Measurements from ENCODE around the gene GAGE13. TPM values are rescaled to one million over a fixed set of nuclear protein-coding genes. Genes with fewer than 3 reads are reported as not detected.
"Not testable (repeated sequence)": the region's sequence is repeated elsewhere in the genome, so short reads cannot be mapped to it uniquely, and the experiment has no call there.

GAGE13 gene
- total and polyA plus RNA-seq, 4 experiments from 2014 or later, result not detected

GRCh38 chrX:49308604-49309269, 22.6 kb upstream of the GAGE13 start:
- Histone ChIP-seq H3K4me1 (ENCODE audit: insufficient read depth, low read length) (peaks cover 17% of the 10 kb centered on the region), H3K27ac (ENCODE audit: low read depth, low read length) (peak overlapping the region; percentile 47), H3K9me3 (ENCODE audit: control insufficient read depth in 1 of 2, low read length in 2 of 2) (no peaks in the 10 kb centered on the region), H3K36me3 (ENCODE audit: insufficient read depth, low read length) (no peaks in the 10 kb centered on the region), H3K4me3 (ENCODE audit: low read length in 2 of 2) (peak overlapping the region; percentile 23 to 57), H3K27me3 (ENCODE audit: insufficient read depth, low read length) (no peaks in the 10 kb centered on the region)
- Mint-ChIP-seq H3K27me3 (no peaks in the 10 kb centered on the region), H3K27ac (peak overlapping the region; percentile 90 to 97 (median 93)), H3K4me3 (peak overlapping the region; percentile 85 to 94 (median 88)), H3K9me3 (no peaks in the 10 kb centered on the region), H3K36me3 (no peaks in the 10 kb centered on the region), H3K4me1 (peaks cover 19 to 29% (median 20%) of the 10 kb centered on the region in 4 donors)
- ChIA-PET CTCF (ENCODE audit: partially characterized antibody) (interaction anchor here (1.2 to 1.8 kb wide), 5 partner anchors 14 to 153 kb away, joined by 4 to 14 read pairs (median 5); no protein-coding TSS in a partner anchor), POLR2A (ENCODE audit: partially characterized antibody) (interaction anchor here (0.7 to 2.4 kb wide), 11 partner anchors 17 to 734 kb away, joined by 3 to 28 read pairs (median 5); partner anchors contain the start of genes CCDC22, GRIPAP1, PPP1R3F and RBM3)
- peak in 3 of 5 donors; percentile 20 to 39 (median 32) for DNase-seq
- intact Hi-C loops (cut with micrococcal nuclease), result loop anchor here (5.0 kb wide), 1 partner anchor 36 kb away; no protein-coding TSS in a partner anchor

DNA sequence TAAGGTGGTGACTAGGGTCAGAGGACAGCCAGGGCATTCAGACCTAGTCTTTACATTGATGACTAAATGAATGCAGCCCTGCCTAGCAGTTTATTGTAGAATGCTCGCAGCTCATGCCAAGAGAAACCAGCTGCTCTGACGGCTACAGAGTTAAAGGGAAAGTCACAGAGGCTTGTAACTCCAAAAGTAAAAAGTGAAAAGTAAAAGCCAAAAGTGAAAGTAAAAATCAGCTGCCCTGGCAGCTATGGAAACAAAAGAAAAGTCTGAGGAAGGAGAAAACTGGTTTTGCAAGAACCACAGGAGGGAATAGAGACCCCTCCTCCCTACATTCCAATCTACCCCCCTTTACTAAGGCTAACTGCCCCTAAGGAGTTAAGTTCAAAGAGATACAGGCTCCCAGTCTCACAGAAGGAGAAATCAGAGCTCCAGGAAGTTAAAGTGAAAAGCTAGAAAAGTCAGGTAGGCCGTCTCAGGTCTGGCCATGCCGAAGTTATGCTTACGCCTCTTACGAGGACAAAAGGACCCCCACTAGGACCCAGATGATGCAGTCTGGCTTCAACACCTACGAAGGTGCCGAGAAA, 21.9 kb upstream of the GAGE13 start:
- Histone ChIP-seq H3K4me3 (ENCODE audit: low read length in 2 of 2) (peak overlapping the region; percentile 23 to 57), H3K27me3 (ENCODE audit: insufficient read depth, low read length) (no peaks in the 10 kb centered on the region), H3K27ac (ENCODE audit: low read depth, low read length) (peak overlapping the region; percentile 47), H3K9me3 (ENCODE audit: control insufficient read depth in 1 of 2, low read length in 2 of 2) (no peaks in the 10 kb centered on the region), H3K4me1 (ENCODE audit: insufficient read depth, low read length) (peaks cover 17% of the 10 kb centered on the region), H3K36me3 (ENCODE audit: insufficient read depth, low read length) (no peaks in the 10 kb centered on the region)
- H3K27ac Mint-ChIP-seq, result peak overlapping the region; percentile 90 to 97 (median 93)
- peaks cover 19 to 29% (median 20%) of the 10 kb centered on the region in 4 donors for H3K4me1 Mint-ChIP-seq
- ChIA-PET POLR2A (ENCODE audit: partially characterized antibody) (interaction anchor here (1.0 to 2.4 kb wide), 9 partner anchors 18 to 735 kb away, joined by 3 to 28 read pairs (median 6); partner anchors contain the start of genes CCDC22, GRIPAP1, PPP1R3F and RBM3), CTCF (ENCODE audit: partially characterized antibody) (interaction anchor here (1.0 to 1.8 kb wide), 4 partner anchors 18 to 154 kb away, joined by 3 to 14 read pairs (median 6); no protein-coding TSS in a partner anchor)
- no peaks in the 10 kb centered on the region for H3K27me3 Mint-ChIP-seq
- peak overlapping the region; percentile 85 to 94 (median 88) for H3K4me3 Mint-ChIP-seq
- H3K9me3 Mint-ChIP-seq, result no peaks in the 10 kb centered on the region
- H3K36me3 Mint-ChIP-seq, result no peaks in the 10 kb centered on the region
- intact Hi-C loops (cut with micrococcal nuclease), result loop anchor here (5.0 kb wide), 1 partner anchor 37 kb away; no protein-coding TSS in a partner anchor
- DNase-seq, result peak; percentile 28 to 47 (median 40)

- Mint-ChIP-seq H3K9me3 (no peaks in the 10 kb centered on the region), H3K4me3 (peak overlapping the region in 1 of 8 donors; percentile 39), H3K4me1 (peaks cover 19 to 29% (median 20%) of the 10 kb centered on the region in 4 donors), H3K36me3 (no peaks in the 10 kb centered on the region), H3K27ac (peak overlapping the region in 4 of 7 donors; percentile 68 to 97 (median 91)), H3K27me3 (no peaks in the 10 kb centered on the region)
- ChIA-PET POLR2A (ENCODE audit: partially characterized antibody) (interaction anchor here (1.0 to 2.4 kb wide), 6 partner anchors 19 to 308 kb away, joined by 3 to 28 read pairs (median 8); partner anchors contain the start of genes CCDC22, GRIPAP1 and PPP1R3F), CTCF (ENCODE audit: partially characterized antibody) (interaction anchor here (1.0 to 1.6 kb wide), 2 partner anchors 19 to 38 kb away, joined by 3 to 14 read pairs; no protein-coding TSS in a partner anchor)
- peak overlapping the region; percentile 47 for H3K27ac ChIP-seq (ENCODE audit: low read depth, low read length)
- no peaks in the 10 kb centered on the region for H3K36me3 ChIP-seq (ENCODE audit: insufficient read depth, low read length)
- H3K9me3 ChIP-seq (ENCODE audit: control insufficient read depth in 1 of 2, low read length in 2 of 2), result no peaks in the 10 kb centered on the region
- peaks cover 17% of the 10 kb centered on the region for H3K4me1 ChIP-seq (ENCODE audit: insufficient read depth, low read length)
- H3K4me3 ChIP-seq (ENCODE audit: low read length in 2 of 2), result no peak overlapping the region
- DNase-seq, result no peak
- no peaks in the 10 kb centered on the region for H3K27me3 ChIP-seq (ENCODE audit: insufficient read depth, low read length)
- intact Hi-C loops (cut with micrococcal nuclease), result no loop called here
These were observed 21.0 kb upstream of the GAGE13 start for GRCh38 chrX:49310371-49310770.

- no peak overlapping the region for H3K27ac ChIP-seq (ENCODE audit: low read depth, low read length)
- Mint-ChIP-seq H3K4me1 (peaks cover 19 to 29% (median 20%) of the 10 kb centered on the region in 4 donors), H3K27ac (no peak overlapping the region), H3K9me3 (no peaks in the 10 kb centered on the region), H3K27me3 (no peaks in the 10 kb centered on the region), H3K36me3 (no peaks in the 10 kb centered on the region), H3K4me3 (no peak overlapping the region)
- no peak overlapping the region for H3K4me3 ChIP-seq (ENCODE audit: low read length in 2 of 2)
- no peaks in the 10 kb centered on the region for H3K9me3 ChIP-seq (ENCODE audit: control insufficient read depth in 1 of 2, low read length in 2 of 2)
- H3K27me3 ChIP-seq (ENCODE audit: insufficient read depth, low read length), result no peaks in the 10 kb centered on the region
- ChIA-PET CTCF (ENCODE audit: partially characterized antibody) (no interaction called here), POLR2A (ENCODE audit: partially characterized antibody) (no interaction called here)
- peaks cover 17% of the 10 kb centered on the region for H3K4me1 ChIP-seq (ENCODE audit: insufficient read depth, low read length)
- intact Hi-C loops (cut with micrococcal nuclease), result no loop called here
- DNase-seq, result no peak
- no peaks in the 10 kb centered on the region for H3K36me3 ChIP-seq (ENCODE audit: insufficient read depth, low read length)
These were observed 19.2 kb upstream of the GAGE13 start for GRCh38 chrX:49312176-49312575.

- no peak overlapping the region for H3K4me3 Mint-ChIP-seq
- DNase-seq, result no peak
- intact Hi-C loops (cut with micrococcal nuclease), result no loop called here
- no peaks in the 10 kb centered on the region for H3K27me3 Mint-ChIP-seq
- no peaks in the 10 kb centered on the region for H3K4me1 Mint-ChIP-seq
- H3K36me3 Mint-ChIP-seq, result no peaks in the 10 kb centered on the region
- H3K9me3 ChIP-seq (ENCODE audit: control insufficient read depth in 1 of 2, low read length in 2 of 2), result no peaks in the 10 kb centered on the region
- H3K36me3 ChIP-seq (ENCODE audit: insufficient read depth, low read length), result no peaks in the 10 kb centered on the region
- H3K27ac ChIP-seq (ENCODE audit: low read depth, low read length), result no peak overlapping the region
- H3K27me3 ChIP-seq (ENCODE audit: insufficient read depth, low read length), result no peaks in the 10 kb centered on the region
- no peaks in the 10 kb centered on the region for H3K4me1 ChIP-seq (ENCODE audit: insufficient read depth, low read length)
- no peak overlapping the region for H3K4me3 ChIP-seq (ENCODE audit: low read length in 2 of 2)
- CTCF ChIA-PET (ENCODE audit: partially characterized antibody), result no interaction called here
- H3K9me3 Mint-ChIP-seq, result no peaks in the 10 kb centered on the region
- H3K27ac Mint-ChIP-seq, result no peak overlapping the region
- POLR2A ChIA-PET (ENCODE audit: partially characterized antibody), result no interaction called here
These were observed 15.3 kb upstream of the GAGE13 start for GRCh38 chrX:49316085-49316484.

DNA sequence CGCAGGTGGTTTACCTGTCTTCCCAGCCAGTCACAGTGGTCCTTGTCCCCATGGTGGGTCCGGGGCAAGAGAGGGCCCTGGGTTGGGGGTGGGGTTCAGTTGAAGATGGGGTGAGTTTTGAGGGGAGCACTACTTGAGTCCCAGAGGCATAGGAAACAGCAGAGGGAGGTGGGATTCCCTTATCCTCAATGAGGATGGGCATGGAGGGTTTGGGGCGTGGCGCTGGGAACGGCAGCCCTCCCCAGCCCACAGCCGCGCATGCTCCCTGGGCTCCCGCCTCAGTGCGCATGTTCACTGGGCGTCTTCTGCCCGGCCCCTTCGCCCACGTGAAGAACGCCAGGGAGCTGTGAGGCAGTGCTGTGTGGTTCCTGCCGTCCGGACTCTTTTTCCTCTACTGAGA, 9.6 kb upstream of the GAGE13 start, which contains the start of gene GAGE12J:
Gene GAGE12J (plus strand): TSS at position 301 of the 400 bp plus-strand sequence. CDS start 1,157 bp downstream, outside the sequence.
- POLR2A ChIA-PET (ENCODE audit: partially characterized antibody); H3K4me3 Mint-ChIP-seq: not testable (repeated sequence)

GRCh38 chrX:49322266-49322665, 9.1 kb upstream of the GAGE13 start:
- H3K27me3 ChIP-seq (ENCODE audit: insufficient read depth, low read length); DNase-seq; H3K27ac Mint-ChIP-seq; POLR2A ChIA-PET (ENCODE audit: partially characterized antibody); H3K27ac ChIP-seq (ENCODE audit: low read depth, low read length); CTCF ChIA-PET (ENCODE audit: partially characterized antibody); H3K9me3 ChIP-seq (ENCODE audit: control insufficient read depth in 1 of 2, low read length in 2 of 2); H3K27me3 Mint-ChIP-seq; H3K4me3 ChIP-seq (ENCODE audit: low read length in 2 of 2); H3K36me3 Mint-ChIP-seq; intact Hi-C loops (cut with micrococcal nuclease); H3K4me3 Mint-ChIP-seq; H3K36me3 ChIP-seq (ENCODE audit: insufficient read depth, low read length); H3K4me1 ChIP-seq (ENCODE audit: insufficient read depth, low read length); H3K4me1 Mint-ChIP-seq; H3K9me3 Mint-ChIP-seq: not testable (repeated sequence)

More for the DNA sequence above, 9.6 kb upstream of the GAGE13 start, which contains the start of gene GAGE12J:
- CTCF ChIA-PET (ENCODE audit: partially characterized antibody); H3K27me3 Mint-ChIP-seq; intact Hi-C loops (cut with micrococcal nuclease); H3K9me3 Mint-ChIP-seq; DNase-seq; H3K27me3 ChIP-seq (ENCODE audit: insufficient read depth, low read length); H3K4me1 Mint-ChIP-seq; H3K36me3 ChIP-seq (ENCODE audit: insufficient read depth, low read length); H3K4me1 ChIP-seq (ENCODE audit: insufficient read depth, low read length); H3K9me3 ChIP-seq (ENCODE audit: control insufficient read depth in 1 of 2, low read length in 2 of 2); H3K27ac Mint-ChIP-seq; H3K36me3 Mint-ChIP-seq; H3K4me3 ChIP-seq (ENCODE audit: low read length in 2 of 2); H3K27ac ChIP-seq (ENCODE audit: low read depth, low read length): not testable (repeated sequence)

Measured in CD4-positive, alpha-beta memory T cell (primary cell).